SW480 (cell line): ENCODE results near the gene EFNB2.

Experiments
- DNase-seq: peaks from one replicate; pipeline ENCODE4 v3.0.0-alpha.2; 2016; ENCODE audit warnings: low spot score

EFNB2 gene

DNA sequence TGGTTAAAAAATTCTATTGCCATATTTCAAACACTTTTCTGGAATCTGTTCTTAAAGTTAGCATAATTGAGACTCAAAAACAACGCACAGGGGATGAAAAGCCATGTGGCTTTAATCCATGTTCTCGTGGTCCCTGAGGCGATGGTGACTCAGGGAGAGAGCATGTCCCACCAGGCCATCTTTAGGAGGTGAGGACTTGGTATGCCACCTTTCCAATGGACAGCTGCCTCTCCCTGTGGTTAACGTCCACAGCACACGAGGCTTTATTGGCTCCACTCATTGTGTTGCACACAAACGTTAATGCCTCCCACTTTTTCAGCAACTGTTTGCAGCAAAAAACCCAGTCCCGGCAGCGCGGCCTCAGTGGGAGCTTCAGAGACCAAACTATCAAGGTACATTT, 51.4 kb downstream of the EFNB2 start:
- peak; percentile 34 for DNase-seq

DNA sequence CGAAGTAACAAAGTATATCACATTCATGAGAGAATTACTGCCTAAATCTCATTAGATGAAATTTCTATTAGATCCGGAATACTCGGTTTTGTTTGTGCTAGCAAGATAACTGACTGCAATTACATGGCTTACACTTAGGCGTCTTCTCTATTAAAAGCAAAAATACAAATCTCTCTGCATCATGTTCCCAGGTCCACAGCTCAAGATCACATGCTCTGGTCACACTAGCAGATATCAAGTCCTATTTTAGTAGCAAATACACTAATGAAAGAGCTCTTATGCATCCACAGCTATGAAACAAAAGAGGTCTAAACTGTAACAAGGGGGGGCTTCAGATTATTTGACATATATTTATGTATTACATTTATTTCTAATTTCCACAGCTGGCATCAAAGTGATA, 53.5 kb downstream of the EFNB2 start:
- no peak for DNase-seq

DNA sequence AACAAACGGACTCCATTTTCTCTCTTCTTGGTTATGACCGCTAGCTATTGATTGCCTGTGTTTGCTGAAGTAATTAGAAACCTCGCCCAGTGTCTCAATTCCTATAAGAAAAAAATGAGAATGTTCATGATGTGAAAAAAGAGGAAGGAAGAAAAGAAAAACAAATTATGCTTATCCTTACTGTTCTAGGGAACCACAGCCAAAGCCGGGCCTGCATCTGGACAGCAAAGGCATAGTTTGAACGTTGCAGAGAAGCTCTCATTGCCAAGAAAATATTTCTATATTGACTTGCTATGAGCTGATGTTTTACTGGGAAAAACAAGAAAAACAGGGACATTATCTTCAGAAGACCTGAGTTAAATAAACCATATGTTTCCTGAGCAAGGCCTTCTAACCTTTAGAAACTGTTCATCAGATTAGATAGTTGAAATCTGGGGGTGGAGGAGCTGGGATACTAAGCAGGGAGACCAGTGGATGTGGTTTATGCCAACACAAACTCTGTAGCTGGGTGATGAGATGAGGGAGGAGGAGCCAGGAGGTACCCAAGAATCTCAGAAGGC, 55.0 kb downstream of the EFNB2 start:
- DNase-seq, result no peak

DNA sequence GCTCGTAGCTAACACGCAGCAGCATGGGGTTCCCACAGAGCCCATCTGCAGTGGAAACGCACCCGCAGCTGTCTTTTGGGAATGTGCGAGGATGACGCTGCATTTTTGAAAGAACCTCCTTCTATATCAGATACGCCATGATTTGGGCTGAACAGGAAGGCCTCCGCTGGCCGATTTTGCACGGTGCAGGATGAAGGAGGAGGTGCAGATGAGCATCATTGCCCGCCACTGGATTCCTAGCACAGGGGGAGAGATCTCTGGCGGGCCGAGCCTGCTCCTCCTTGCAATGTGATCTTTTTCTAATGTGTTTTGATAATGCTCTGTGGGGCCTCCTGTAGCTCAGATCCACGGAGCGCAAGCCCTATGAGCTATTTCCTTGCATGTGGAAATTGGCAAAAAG, 55.5 kb downstream of the EFNB2 start:
- no peak for DNase-seq

DNA sequence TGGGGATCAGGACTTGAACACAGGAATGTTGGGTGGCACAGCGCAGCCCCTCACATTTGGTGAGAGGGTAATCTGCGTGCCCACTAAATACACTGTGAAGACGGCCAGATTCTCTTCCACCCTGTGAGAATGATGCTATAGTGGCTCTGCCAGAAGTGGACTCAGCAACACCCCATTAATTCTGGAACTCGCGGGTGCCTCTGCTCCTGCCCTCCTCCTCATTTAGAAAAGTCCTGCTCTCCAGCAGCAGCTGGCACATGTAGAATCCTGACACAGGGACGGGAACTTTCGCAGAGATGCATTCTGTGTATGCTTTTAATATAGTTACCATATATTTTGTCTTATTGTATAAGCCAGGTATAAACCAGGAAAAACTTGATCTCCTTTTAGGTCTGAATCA, 57.3 kb downstream of the EFNB2 start:
- DNase-seq, result no peak

DNA sequence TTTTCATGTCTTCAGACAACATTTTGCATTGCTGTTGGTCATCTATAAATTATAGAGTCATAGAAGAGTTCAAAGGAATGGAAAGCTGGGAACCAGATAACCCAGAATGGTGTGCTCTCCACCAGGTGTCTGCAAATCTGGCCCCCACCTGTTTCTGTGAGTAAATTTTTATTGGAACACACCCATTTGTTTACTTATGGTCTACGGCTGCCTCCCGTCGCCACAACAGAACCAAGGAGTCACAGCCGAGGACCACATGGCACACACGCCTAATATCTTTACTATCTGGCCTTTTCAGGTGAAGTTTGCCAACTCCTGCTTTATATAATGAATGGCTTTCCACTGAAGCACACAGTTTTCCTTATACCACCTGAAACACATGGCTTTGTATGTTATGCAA, 58.2 kb downstream of the EFNB2 start:
- peak; percentile 79 for DNase-seq

DNA sequence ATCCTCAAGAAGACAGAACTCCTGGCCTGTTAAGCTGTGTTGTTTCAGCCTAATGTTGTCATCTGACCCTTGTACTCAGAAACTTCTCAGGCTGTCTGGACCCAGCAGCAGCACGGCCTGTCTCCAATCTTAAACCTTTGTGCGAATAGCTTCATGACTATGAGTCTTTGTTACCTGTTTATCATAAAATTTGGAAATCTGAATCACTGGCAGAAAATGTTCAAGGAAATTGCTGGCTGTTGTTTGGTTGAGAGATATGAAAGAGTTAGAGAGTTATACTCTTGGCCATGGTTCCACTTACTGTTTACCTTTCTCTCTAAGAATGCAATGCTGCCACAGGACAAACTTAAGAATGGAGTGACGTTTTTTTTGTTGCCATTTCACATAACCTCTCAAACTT, 59.6 kb downstream of the EFNB2 start:
- DNase-seq, result no peak

DNA sequence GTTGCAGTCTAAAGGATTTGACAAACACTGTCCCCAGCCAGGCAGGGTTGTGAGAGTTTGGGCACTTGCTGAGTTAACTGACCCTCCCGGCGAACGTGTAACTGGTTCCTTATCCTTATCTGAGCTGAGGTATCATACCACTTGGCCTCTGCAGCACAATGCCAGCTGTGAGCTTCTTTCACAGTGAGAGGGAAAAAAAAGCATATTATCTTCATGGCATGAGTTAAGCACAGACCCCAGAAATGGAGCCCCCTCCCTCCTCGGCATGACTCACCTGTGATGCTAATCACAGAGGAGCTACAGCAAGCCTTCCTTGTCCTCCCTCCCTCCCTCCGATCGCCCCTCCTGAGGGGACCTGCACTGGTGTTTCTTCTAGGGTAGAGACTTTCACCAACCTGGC, 60.5 kb downstream of the EFNB2 start:
- no peak for DNase-seq

DNA sequence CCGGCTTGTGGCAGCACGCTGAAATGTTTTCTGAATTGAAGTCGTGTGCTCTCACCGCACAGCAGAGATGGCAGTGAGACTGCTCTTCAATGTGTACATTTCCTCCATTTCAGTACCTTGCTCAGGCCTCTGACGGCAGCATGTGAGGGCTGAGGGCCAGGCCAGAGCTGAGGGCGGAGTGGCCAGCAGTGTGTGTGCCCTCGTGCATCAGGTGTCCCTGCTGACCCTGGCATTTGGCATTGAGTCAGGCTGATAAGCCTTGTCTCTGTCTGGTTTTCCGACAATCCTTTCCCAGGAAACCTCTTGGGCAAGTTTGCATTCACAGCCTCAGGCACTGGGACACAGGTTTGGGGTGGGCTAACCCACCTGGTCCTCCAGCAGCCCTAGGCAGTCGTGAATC, 62.3 kb downstream of the EFNB2 start:
- DNase-seq, result no peak

DNA sequence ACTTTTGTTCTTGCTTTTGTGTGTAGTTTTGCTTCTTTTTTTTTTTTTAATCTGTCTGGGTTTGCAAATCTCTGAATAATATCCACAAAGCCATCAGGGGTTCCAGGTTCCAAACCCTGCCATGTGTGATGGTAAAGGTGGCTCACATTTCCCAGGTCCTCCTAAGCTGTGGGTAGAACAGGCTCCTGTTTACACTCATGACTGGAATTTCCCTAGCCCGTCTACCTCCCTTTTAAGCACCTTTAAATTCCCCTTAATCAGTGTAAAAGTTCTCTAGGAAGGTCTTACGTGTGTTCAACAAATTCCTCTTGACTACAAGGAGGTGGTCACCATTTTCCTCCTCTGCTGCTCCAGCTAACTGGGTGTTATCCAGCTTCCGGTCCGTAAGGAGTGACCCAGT, 62.8 kb downstream of the EFNB2 start:
- no peak for DNase-seq

DNA sequence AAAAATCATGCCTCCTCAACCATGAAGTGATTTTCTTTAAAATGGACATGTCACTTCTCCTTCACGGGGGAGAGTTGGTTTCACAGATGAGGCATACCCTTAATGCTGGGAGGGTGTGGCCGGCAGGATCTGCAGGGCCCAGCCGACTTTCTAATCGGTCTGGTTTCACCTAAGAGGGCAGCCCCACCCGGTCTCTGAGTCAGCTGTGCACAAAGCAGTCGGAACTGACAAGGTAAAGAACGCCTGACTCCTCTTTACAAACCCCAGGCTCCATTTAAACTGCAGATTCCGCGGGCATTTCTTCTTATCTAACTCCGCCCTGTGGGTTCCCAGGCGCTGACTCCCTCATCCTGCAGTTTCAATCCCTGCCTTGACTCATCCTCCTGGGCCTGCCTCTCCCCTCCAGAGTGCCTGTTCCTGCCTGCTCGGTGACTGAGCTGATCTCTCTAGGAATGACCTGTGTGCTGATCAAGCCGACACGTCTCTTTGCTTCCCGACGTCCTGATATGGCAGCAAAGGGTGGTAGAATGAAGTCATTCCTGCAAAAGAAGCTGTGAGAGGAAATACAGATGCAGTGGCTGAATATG, 63.4 kb downstream of the EFNB2 start:
- DNase-seq, result peak; percentile 95

DNA sequence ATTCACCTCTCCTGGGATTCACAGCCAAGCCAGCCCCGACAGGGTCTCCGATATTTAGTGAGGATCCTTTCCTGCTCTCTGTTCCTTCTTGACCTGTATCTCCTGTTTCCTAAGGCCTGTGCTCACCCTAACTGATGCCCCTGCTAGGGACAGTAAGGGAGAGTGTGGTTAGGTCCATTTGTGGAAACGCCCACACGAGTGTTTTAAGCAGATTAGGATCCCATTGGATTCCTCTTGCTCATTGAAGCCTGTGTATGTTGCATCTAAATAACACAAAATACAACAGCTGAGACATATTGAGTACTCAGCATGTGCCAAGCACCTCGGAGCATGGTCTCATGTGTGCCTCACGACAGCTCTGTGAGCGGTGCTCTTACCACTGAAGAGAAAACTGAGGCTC, 64.9 kb downstream of the EFNB2 start:
- no peak for DNase-seq

DNA sequence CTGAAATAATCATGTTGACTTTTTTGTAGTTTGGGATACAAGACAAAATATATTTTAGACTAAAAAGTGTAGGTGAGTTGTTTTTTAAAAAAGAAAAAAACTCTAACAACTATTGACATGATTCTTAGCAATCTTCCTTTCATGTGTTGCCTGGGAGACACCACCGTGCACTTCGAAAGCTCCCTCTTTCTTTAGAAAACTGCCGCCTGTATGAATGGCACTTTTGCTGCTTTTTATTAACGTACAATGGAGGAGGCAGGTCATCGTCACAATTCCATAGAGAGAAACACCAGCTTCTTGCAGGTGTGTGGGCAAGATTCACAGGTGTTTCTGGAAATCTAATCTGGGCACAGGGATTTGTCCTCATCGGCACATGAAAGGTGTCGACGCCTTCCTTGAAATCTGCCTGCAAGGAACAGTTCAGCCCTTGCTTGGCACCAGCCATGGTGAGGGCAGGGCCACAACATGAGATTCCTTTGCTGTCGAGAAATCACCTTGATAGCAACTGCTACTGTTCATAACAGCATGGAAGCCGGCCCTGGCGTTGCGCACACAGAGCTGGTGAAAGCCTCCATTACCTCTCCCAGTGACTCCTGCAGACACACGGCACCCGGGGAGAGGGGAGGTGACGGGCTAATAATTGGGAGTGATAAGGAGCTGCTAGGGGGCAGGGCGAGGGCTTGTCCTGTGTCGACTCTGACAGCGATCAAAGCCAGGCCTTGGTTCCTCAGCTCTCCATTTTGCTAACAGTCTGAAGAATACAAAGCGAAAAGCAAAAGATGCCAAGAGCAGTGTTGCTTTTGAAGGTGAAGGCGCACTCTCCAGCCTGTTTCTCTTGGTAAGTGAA, 66.5 kb downstream of the EFNB2 start:
- DNase-seq, result no peak

DNA sequence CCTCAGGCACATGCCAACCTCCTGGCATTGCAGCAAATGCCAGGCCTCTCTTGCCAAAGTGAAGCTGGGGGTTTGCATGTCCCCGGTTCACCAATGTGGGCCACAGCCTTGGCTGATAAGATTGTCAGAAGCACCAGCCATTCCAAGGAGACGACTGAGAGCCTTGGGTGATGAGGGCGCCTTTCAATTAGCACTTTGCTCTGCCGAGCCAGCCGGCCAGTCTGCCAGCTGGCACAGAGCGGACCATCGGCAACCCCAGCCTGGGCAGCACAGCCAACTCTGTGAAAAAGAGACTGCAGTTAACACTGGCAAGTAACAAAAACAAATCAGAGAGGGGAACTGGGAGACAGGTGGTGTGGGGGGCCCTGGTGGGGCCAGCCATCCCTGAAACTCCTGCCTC, 67.3 kb downstream of the EFNB2 start:
- DNase-seq, result no peak

DNA sequence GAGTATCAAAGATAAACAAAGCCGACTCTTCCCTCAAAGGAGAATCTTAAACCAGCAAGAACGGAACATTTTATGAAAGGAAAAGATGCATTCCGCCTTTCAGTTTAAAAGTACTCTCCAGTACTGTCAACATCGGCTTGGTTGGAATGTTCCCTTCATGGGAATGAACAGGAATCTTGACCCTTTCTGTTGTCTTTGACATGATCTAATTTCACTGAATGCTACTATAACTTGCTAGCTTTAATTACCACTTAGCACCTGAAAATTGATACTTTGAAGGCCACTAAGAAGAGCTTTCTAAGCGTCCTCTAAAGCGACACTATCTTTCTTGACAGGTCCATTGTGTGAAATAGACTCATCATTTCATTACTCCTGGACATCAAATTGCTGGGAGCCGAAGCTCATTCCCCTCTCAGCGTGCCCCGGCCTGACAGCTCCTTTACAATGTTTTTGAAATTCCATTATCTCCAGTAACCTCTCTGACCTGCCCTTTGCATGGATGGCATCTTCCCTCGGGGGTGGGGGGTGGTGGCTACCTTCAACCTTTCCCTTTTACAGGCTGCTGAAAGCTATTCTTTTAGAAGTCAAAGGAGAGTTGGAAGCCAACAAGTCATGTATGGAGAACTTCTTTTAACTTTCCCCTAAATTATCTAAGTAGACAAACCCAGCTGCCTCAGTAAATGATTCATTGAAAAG, 67.9 kb downstream of the EFNB2 start:
- no peak for DNase-seq

DNA sequence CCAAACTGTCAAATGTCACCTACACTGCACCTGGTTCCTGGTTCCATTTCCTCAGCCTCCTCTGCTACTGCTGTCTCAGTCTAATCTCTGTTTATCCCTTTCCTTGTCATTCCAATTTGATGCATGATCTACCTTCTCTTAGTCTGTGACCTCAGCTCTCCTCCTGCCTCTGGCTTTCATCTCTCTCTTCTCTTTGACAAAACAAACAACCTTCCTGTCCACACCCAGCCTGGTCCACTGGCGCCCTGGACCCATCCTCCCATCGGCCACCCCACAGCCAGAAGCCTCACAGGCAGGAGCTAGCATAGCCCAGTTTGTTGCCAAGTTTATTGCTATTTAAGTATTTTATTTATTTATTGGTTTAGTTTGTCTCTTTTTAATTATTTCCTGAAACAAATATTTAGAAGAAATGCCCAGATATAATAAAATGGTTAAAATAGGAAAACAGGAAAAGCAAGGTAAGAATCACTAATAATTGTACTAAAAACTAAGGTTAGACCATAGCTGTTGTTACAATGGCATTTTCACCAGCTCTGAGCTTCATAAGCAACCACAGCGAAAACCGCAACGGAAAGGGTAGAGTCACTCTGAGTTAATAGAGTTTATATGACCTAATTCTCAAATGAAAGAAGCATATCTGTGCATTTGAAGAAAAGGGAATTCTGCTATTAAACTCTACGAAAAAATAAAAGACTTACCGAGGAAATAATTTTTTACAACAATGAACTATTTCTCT, 68.6 kb downstream of the EFNB2 start:
- DNase-seq, result peak; percentile 75

DNA sequence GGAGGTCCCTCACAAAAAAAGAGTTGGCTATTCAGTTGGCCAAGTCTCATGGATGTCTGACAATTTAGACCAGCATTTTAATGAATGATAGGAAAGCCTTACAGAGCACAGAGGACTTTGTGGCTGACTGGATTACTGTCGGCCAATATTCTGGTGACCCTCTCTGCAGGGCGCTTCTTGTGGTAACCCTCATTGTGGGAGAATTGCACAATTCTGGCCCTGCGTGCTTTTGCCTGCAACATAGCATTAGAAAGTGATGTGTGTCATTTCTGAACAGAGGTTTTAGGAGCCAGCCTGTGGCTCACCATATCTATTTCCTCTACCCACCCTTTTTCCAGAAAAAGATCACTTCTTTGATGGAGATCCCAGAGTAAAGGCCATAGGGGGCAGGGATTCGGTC, 71.4 kb downstream of the EFNB2 start:
- no peak for DNase-seq

DNA sequence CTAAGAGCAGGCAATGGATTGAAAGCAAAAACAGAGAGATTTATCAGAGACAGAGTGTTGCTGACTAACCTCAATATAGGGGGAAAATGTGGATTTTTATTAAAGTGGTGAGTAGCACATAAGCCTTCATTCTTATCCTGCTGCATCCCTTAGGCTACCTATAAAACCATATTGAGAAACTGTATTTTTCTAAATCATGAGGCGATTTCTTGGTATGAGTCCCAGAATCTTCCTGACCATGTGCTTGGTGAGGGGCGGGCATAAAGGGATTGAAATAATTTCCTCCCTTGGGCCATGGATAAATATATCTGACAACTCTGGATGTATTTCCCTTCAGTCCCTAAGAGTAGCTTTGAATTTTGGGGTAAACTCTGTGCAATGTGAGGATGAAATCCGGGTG, 72.8 kb downstream of the EFNB2 start:
- no peak for DNase-seq

DNA sequence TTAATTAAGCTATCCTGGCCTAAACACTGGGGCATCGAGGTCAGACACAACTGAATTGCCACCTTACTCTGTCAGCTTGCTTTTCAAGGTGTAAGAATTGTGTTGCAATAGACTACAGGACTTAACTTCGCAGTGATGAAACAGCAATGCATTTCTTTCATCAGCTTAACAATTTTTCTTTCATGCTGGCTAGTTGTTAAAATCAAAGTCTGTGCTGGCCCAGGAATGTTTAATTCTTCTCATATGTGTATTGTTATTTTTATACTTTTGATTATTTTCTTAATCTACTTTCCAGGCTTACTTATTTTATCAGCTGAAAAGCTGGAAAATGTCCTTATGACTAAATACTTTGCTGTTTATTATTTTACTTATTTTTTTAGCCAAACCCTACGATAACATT, 79.7 kb downstream of the EFNB2 start:
- DNase-seq, result no peak

DNA sequence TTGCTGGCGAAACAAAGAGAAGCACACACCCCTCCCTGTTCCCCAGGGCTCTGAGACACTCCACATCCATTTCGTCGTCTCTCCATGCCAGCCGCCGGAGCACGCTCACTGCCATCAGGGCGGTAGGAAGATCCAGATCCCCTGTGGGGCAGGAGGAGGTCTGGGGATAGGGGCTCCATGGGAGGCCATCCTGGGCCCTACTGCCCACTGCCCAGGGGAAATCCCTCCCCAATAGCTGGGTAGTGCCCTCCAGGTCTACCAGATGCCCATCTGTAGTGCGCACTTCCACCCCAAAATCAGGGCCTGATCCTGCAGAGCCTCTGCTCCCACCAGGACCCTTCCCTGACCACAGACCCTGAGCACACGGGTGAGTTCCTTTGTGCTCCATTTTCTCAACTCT, 80.3 kb downstream of the EFNB2 start:
- DNase-seq, result no peak

DNA sequence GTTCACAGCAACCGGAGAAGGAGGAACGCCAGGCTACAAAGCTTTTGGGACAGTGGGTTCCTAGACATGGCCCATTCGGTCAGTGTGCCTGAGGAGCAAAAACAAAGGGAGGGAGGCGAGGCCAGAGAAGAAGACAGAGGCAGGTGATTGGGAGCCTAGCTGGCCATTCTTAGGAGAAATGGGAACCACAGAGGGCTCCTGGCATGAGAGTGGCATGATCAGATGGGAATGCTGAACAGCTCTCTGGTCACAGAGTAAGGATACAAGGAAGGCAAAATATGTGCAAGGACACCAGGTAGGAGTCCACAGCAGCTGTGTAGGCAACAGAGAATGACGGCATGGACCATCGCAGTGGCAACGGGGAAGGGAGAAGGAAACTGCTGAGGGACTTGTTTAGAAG, 82.4 kb downstream of the EFNB2 start:
- no peak for DNase-seq

DNA sequence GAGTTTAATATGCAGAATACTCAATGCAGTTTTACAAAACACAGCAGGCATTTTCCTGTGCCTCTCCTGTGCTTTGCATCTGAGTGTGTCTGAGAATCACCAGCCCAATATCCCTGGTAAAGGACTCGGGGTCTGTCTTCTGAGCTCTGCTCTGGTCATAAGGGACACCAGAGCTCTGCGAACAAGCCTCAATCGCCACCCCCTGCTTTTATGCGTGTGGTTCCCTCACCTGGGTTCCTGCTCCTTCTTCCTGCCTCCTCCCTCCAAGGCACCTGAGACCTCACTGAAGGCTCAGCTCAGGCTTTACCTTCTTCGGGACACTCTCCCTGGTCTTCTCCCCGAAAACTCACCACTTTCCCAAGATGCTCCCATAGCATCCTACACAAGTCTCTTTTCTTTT, 84.5 kb downstream of the EFNB2 start:
- no peak for DNase-seq
